ENCODE data around the gene ETV5.

The ETV5 gene

GRCh38 chr3:186105543-186105942, 3.3 kb downstream of the ETV5 start:
- H3K4me1 ChIP-seq (ENCODE audit: control extremely low read depth in 1 of 4, control insufficient read depth in 4 of 4, insufficient read depth in 4 of 4, low read length in 3 of 4), result peaks cover 10 to 35% (median 30%) of the 10 kb centered on the region in 4 experiments
- H3K4me3 ChIP-seq (ENCODE audit: control insufficient read depth in 1 of 7, extremely low read depth in 1 of 7, insufficient read depth in 4 of 7, low read depth in 2 of 7, low read length in 6 of 7), result no peak overlapping the region
- peak in 2 of 3 donors; percentile 24 to 26 for DNase-seq
- peaks cover 3 to 28% (median 9%) of the 10 kb centered on the region in 5 experiments for H3K27me3 ChIP-seq (replicated peaks in 2 of 5; ENCODE audit: control insufficient read depth in 4 of 5, insufficient read depth in 5 of 5, low read length in 4 of 5)
- ChIA-PET CTCF (interaction anchor here (1.1 to 2.0 kb wide), 2 partner anchors 13 to 137 kb away, joined by 3 to 4 read pairs; no protein-coding TSS in a partner anchor), POLR2A (no interaction called here)
- no peaks in the 10 kb centered on the region for H3K9me3 ChIP-seq (ENCODE audit: control extremely low read depth in 1 of 5, control insufficient read depth in 4 of 5, insufficient read depth in 2 of 5, low read depth in 1 of 5, low read length in 4 of 5)
- no CpG with 5 or more reads among the region's 6 CpGs for WGBS (ENCODE audit: insufficient coverage)
- H3K36me3 ChIP-seq (ENCODE audit: control insufficient read depth in 4 of 4, insufficient read depth in 4 of 4, low read length in 3 of 4), result no peaks in the 10 kb centered on the region
- H3K27ac ChIP-seq (ENCODE audit: insufficient read depth in 1 of 2, low read depth in 1 of 2, low read length in 2 of 2, poor library complexity in 1 of 2, severe bottlenecking in 2 of 2), result no peak overlapping the region

GRCh38 chr3:186102687-186103086, 6.2 kb downstream of the ETV5 start:
- ChIA-PET POLR2A (no interaction called here), CTCF (no interaction called here)
- 94% methylated on average over 4 of the region's 4 CpGs for WGBS (ENCODE audit: insufficient coverage)
- DNase-seq, result no peak
- Histone ChIP-seq H3K27me3 (replicated peaks in 2 of 5; ENCODE audit: control insufficient read depth in 4 of 5, insufficient read depth in 5 of 5, low read length in 4 of 5) (peaks cover 2 to 20% (median 7%) of the 10 kb centered on the region in 5 experiments), H3K9me3 (ENCODE audit: control extremely low read depth in 1 of 5, control insufficient read depth in 4 of 5, insufficient read depth in 2 of 5, low read depth in 1 of 5, low read length in 4 of 5) (no peaks in the 10 kb centered on the region), H3K36me3 (ENCODE audit: control insufficient read depth in 4 of 4, insufficient read depth in 4 of 4, low read length in 3 of 4) (no peaks in the 10 kb centered on the region), H3K4me1 (ENCODE audit: control extremely low read depth in 1 of 4, control insufficient read depth in 4 of 4, insufficient read depth in 4 of 4, low read length in 3 of 4) (peaks cover 3 to 18% (median 15%) of the 10 kb centered on the region in 4 experiments), H3K27ac (ENCODE audit: insufficient read depth in 1 of 2, low read depth in 1 of 2, low read length in 2 of 2, poor library complexity in 1 of 2, severe bottlenecking in 2 of 2) (no peak overlapping the region), H3K4me3 (ENCODE audit: control insufficient read depth in 1 of 7, extremely low read depth in 1 of 7, insufficient read depth in 4 of 7, low read depth in 2 of 7, low read length in 6 of 7) (no peak overlapping the region)

- peaks cover 0 to 3% (median 0%) of the 10 kb centered on the region in 5 experiments for H3K27me3 ChIP-seq (replicated peaks in 2 of 5; ENCODE audit: control insufficient read depth in 4 of 5, insufficient read depth in 5 of 5, low read length in 4 of 5)
- CTCF ChIA-PET, result interaction anchor here (1.2 kb wide), 1 partner anchor 9 kb away, joined by 4 read pairs; no protein-coding TSS in a partner anchor
- DNase-seq, result no peak
- peaks cover 0 to 22% (median 12%) of the 10 kb centered on the region in 4 experiments for H3K4me1 ChIP-seq (ENCODE audit: control extremely low read depth in 1 of 4, control insufficient read depth in 4 of 4, insufficient read depth in 4 of 4, low read length in 3 of 4)
- H3K9me3 ChIP-seq (ENCODE audit: control extremely low read depth in 1 of 5, control insufficient read depth in 4 of 5, insufficient read depth in 2 of 5, low read depth in 1 of 5, low read length in 4 of 5), result no peaks in the 10 kb centered on the region
- POLR2A ChIA-PET, result interaction anchor here (0.5 kb wide), 1 partner anchor 242 kb away, joined by 4 read pairs; no protein-coding TSS in a partner anchor
- no peak overlapping the region for H3K4me3 ChIP-seq (ENCODE audit: control insufficient read depth in 1 of 7, extremely low read depth in 1 of 7, insufficient read depth in 4 of 7, low read depth in 2 of 7, low read length in 6 of 7)
- no peaks in the 10 kb centered on the region for H3K36me3 ChIP-seq (ENCODE audit: control insufficient read depth in 4 of 4, insufficient read depth in 4 of 4, low read length in 3 of 4)
- no peak overlapping the region for H3K27ac ChIP-seq (ENCODE audit: insufficient read depth in 1 of 2, low read depth in 1 of 2, low read length in 2 of 2, poor library complexity in 1 of 2, severe bottlenecking in 2 of 2)
- 100% methylated on average over 3 of the region's 3 CpGs for WGBS (ENCODE audit: insufficient coverage)
Observed at GRCh38 chr3:186100398-186100797, 8.5 kb downstream of the ETV5 start.

GRCh38 chr3:186099178-186099577, 9.7 kb downstream of the ETV5 start:
- Histone ChIP-seq H3K9me3 (ENCODE audit: control extremely low read depth in 1 of 5, control insufficient read depth in 4 of 5, insufficient read depth in 2 of 5, low read depth in 1 of 5, low read length in 4 of 5) (no peaks in the 10 kb centered on the region), H3K4me3 (ENCODE audit: control insufficient read depth in 1 of 7, extremely low read depth in 1 of 7, insufficient read depth in 4 of 7, low read depth in 2 of 7, low read length in 6 of 7) (no peak overlapping the region), H3K27me3 (replicated peaks in 2 of 5; ENCODE audit: control insufficient read depth in 4 of 5, insufficient read depth in 5 of 5, low read length in 4 of 5) (no peaks in the 10 kb centered on the region), H3K36me3 (ENCODE audit: control insufficient read depth in 4 of 4, insufficient read depth in 4 of 4, low read length in 3 of 4) (no peaks in the 10 kb centered on the region), H3K27ac (ENCODE audit: insufficient read depth in 1 of 2, low read depth in 1 of 2, low read length in 2 of 2, poor library complexity in 1 of 2, severe bottlenecking in 2 of 2) (no peak overlapping the region), H3K4me1 (ENCODE audit: control extremely low read depth in 1 of 4, control insufficient read depth in 4 of 4, insufficient read depth in 4 of 4, low read length in 3 of 4) (peaks cover 0 to 29% (median 12%) of the 10 kb centered on the region in 4 experiments)
- CTCF ChIA-PET, result interaction anchor here (1.9 kb wide), 1 partner anchor 11 kb away, joined by 11 read pairs; the partner anchor contains the start of gene ETV5
- DNase-seq, result no peak
- 100% methylated on average over 2 of the region's 5 CpGs for WGBS (ENCODE audit: insufficient coverage)
- POLR2A ChIA-PET, result no interaction called here

- Histone ChIP-seq H3K36me3 (ENCODE audit: control insufficient read depth in 4 of 4, insufficient read depth in 4 of 4, low read length in 3 of 4) (no peaks in the 10 kb centered on the region), H3K4me1 (ENCODE audit: control extremely low read depth in 1 of 4, control insufficient read depth in 4 of 4, insufficient read depth in 4 of 4, low read length in 3 of 4) (peaks cover 0 to 29% (median 12%) of the 10 kb centered on the region in 4 experiments), H3K4me3 (ENCODE audit: control insufficient read depth in 1 of 7, extremely low read depth in 1 of 7, insufficient read depth in 4 of 7, low read depth in 2 of 7, low read length in 6 of 7) (no peak overlapping the region), H3K27me3 (replicated peaks in 2 of 5; ENCODE audit: control insufficient read depth in 4 of 5, insufficient read depth in 5 of 5, low read length in 4 of 5) (no peaks in the 10 kb centered on the region), H3K9me3 (ENCODE audit: control extremely low read depth in 1 of 5, control insufficient read depth in 4 of 5, insufficient read depth in 2 of 5, low read depth in 1 of 5, low read length in 4 of 5) (no peaks in the 10 kb centered on the region), H3K27ac (ENCODE audit: insufficient read depth in 1 of 2, low read depth in 1 of 2, low read length in 2 of 2, poor library complexity in 1 of 2, severe bottlenecking in 2 of 2) (no peak overlapping the region)
- no peak for DNase-seq
- ChIA-PET CTCF (interaction anchor here (1.0 to 1.9 kb wide), 2 partner anchors 11 to 36 kb away, joined by 3 to 11 read pairs; partner anchors contain the start of gene ETV5), POLR2A (no interaction called here)
- 100% methylated on average over 2 of the region's 3 CpGs for WGBS (ENCODE audit: insufficient coverage)
Observed at GRCh38 chr3:186098740-186099139, 10.1 kb downstream of the ETV5 start.

- H3K36me3 ChIP-seq (ENCODE audit: control insufficient read depth in 4 of 4, insufficient read depth in 4 of 4, low read length in 3 of 4), result no peaks in the 10 kb centered on the region
- 3% methylated on average over 16 of the region's 16 CpGs for WGBS (ENCODE audit: insufficient coverage)
- no peaks in the 10 kb centered on the region for H3K9me3 ChIP-seq (ENCODE audit: control extremely low read depth in 1 of 5, control insufficient read depth in 4 of 5, insufficient read depth in 2 of 5, low read depth in 1 of 5, low read length in 4 of 5)
- H3K27ac ChIP-seq (ENCODE audit: insufficient read depth in 1 of 2, low read depth in 1 of 2, low read length in 2 of 2, poor library complexity in 1 of 2, severe bottlenecking in 2 of 2), result no peak overlapping the region
- peak overlapping the region in 6 of 7 experiments; percentile 24 to 77 (median 50) for H3K4me3 ChIP-seq (ENCODE audit: control insufficient read depth in 1 of 7, extremely low read depth in 1 of 7, insufficient read depth in 4 of 7, low read depth in 2 of 7, low read length in 6 of 7)
- CTCF ChIA-PET, result interaction anchor here (0.9 to 1.9 kb wide), 4 partner anchors 12 to 475 kb away, joined by 3 to 11 read pairs (median 4); partner anchors contain the start of gene ETV5
- DNase-seq, result peak; percentile 53 to 88 (median 85)
- POLR2A ChIA-PET, result no interaction called here
- H3K27me3 ChIP-seq (replicated peaks in 2 of 5; ENCODE audit: control insufficient read depth in 4 of 5, insufficient read depth in 5 of 5, low read length in 4 of 5), result no peaks in the 10 kb centered on the region
- peaks cover 0 to 29% (median 12%) of the 10 kb centered on the region in 4 experiments for H3K4me1 ChIP-seq (ENCODE audit: control extremely low read depth in 1 of 4, control insufficient read depth in 4 of 4, insufficient read depth in 4 of 4, low read length in 3 of 4)
Observed at GRCh38 chr3:186097663-186098451, 11.0 kb downstream of the ETV5 start.

- Histone ChIP-seq H3K27me3 (replicated peaks in 2 of 5; ENCODE audit: control insufficient read depth in 4 of 5, insufficient read depth in 5 of 5, low read length in 4 of 5) (no peaks in the 10 kb centered on the region), H3K36me3 (ENCODE audit: control insufficient read depth in 4 of 4, insufficient read depth in 4 of 4, low read length in 3 of 4) (no peaks in the 10 kb centered on the region), H3K9me3 (ENCODE audit: control extremely low read depth in 1 of 5, control insufficient read depth in 4 of 5, insufficient read depth in 2 of 5, low read depth in 1 of 5, low read length in 4 of 5) (no peaks in the 10 kb centered on the region), H3K27ac (ENCODE audit: insufficient read depth in 1 of 2, low read depth in 1 of 2, low read length in 2 of 2, poor library complexity in 1 of 2, severe bottlenecking in 2 of 2) (no peak overlapping the region), H3K4me1 (ENCODE audit: control extremely low read depth in 1 of 4, control insufficient read depth in 4 of 4, insufficient read depth in 4 of 4, low read length in 3 of 4) (peaks cover 0 to 29% (median 12%) of the 10 kb centered on the region in 4 experiments), H3K4me3 (ENCODE audit: control insufficient read depth in 1 of 7, extremely low read depth in 1 of 7, insufficient read depth in 4 of 7, low read depth in 2 of 7, low read length in 6 of 7) (peak overlapping the region in 4 of 7 experiments; percentile 40 to 77 (median 66))
- ChIA-PET CTCF (interaction anchor here (0.9 to 1.0 kb wide), 2 partner anchors 29 to 476 kb away, joined by 3 to 4 read pairs; no protein-coding TSS in a partner anchor), POLR2A (no interaction called here)
- WGBS (ENCODE audit: insufficient coverage), result 65% methylated on average over 3 of the region's 4 CpGs
- no peak for DNase-seq
Observed at GRCh38 chr3:186097317-186097662, 11.6 kb downstream of the ETV5 start.
